Naive thymus-derived CD8-positive, alpha-beta T cell (primary cell): ENCODE data around the gene LDLRAD1. TPM values are rescaled to one million over a fixed set of nuclear protein-coding genes. Genes with fewer than 3 reads are reported as not detected.
A peak's percentile ranks its signal among the peaks of the same experiment; 100 is the strongest.

ENCODE experiments used
- microRNA-seq: library from miRNA; unstranded; fragments of <30 nt; microRNA quantifications from one replicate; pipeline ENCODE4 v1.2.0, GENCODE V29; 2022; ENCODE audit warnings: borderline microRNAs expressed
- polyA plus RNA-seq, 3 donors: library from polyadenylated mRNA; unstranded; fragments of 300-500 nt; fragmentation: Illumina TruSeq; gene quantifications; one replicate each; pipeline ENCODE4 v1.2.3, GENCODE V29; 2021
- total RNA-seq, 8 experiments: library from RNA in 2 of 8; stranded (reverse) in 2 of 8; gene quantifications; one replicate each; pipeline ENCODE4 v1.2.3 and lab custom pipeline; 2021 to 2026

The LDLRAD1 gene
- total and polyA plus RNA-seq, 5 experiments from 2014 or later, result not detected

Small RNA genes lying within 50 kb of the gene (microRNA-seq; reads per million reads assigned to microRNA genes)
- gene MIR4781, result 7.2 reads per million, percentile 21 among the genes with 10 or more reads in this experiment

Other genes with a start within 250 kb of the LDLRAD1 start
- 10 to 100 TPM; 14.7 to 15.0 TPM for gene NDC1, start 179.9 kb downstream of the LDLRAD1 start, total RNA-seq
- gene NDC1, start 179.9 kb downstream of the LDLRAD1 start, polyA plus RNA-seq, result 1 to 10 TPM; 5.8 to 6.4 (median 6.3) TPM
- gene YIPF1, start 128.4 kb downstream of the LDLRAD1 start, total RNA-seq, result 10 to 100 TPM; 13.6 to 16.2 TPM
- 10 to 100 TPM; 22.3 to 25.6 (median 24.2) TPM for gene YIPF1, start 128.4 kb downstream of the LDLRAD1 start, polyA plus RNA-seq
- gene DIO1, start 124.0 kb downstream of the LDLRAD1 start, total RNA-seq, result not detected
- not detected for gene DIO1, start 124.0 kb downstream of the LDLRAD1 start, polyA plus RNA-seq
- gene IFT25, start 72.5 kb downstream of the LDLRAD1 start, total RNA-seq, result 10 to 100 TPM; 43.2 to 47.5 TPM
- gene IFT25, start 72.5 kb downstream of the LDLRAD1 start, polyA plus RNA-seq, result 10 to 100 TPM; 34.9 to 53.7 (median 46.8) TPM
- 1 to 10 TPM; 7.8 to 9.8 TPM for gene LRRC42, start 71.8 kb downstream of the LDLRAD1 start, total RNA-seq
- 10 to 100 TPM in 1 of 3 donors, 1 to 10 TPM in 2; 9.1 to 10.5 (median 9.1) TPM for gene LRRC42, start 71.8 kb downstream of the LDLRAD1 start, polyA plus RNA-seq
- gene TMEM59, start 35.0 kb upstream of the LDLRAD1 start, total RNA-seq, result 100 to 1,000 TPM; 198 to 201 TPM
- 100 to 1,000 TPM; 410 to 670 (median 489) TPM for gene TMEM59, start 35.0 kb upstream of the LDLRAD1 start, polyA plus RNA-seq
- 10 to 100 TPM; 13.2 to 13.6 TPM for gene TCEANC2, start 35.4 kb upstream of the LDLRAD1 start, total RNA-seq
- 1 to 10 TPM; 5.5 to 7.2 (median 6.6) TPM for gene TCEANC2, start 35.4 kb upstream of the LDLRAD1 start, polyA plus RNA-seq
- under 1 TPM in 1 of 2 experiments, not detected in 1; 0.16 TPM for gene CDCP2, start 134.8 kb upstream of the LDLRAD1 start, total RNA-seq
- not detected for gene CDCP2, start 134.8 kb upstream of the LDLRAD1 start, polyA plus RNA-seq
- 10 to 100 TPM in 1 of 2 experiments, 1 to 10 TPM in 1; 8.3 to 10.5 TPM for gene CYB5RL, start 181.8 kb upstream of the LDLRAD1 start, total RNA-seq
- gene CYB5RL, start 181.8 kb upstream of the LDLRAD1 start, polyA plus RNA-seq, result 1 to 10 TPM; 2.4 to 4.0 (median 2.5) TPM
- gene MRPL37, start 182.0 kb upstream of the LDLRAD1 start, total RNA-seq, result 10 to 100 TPM; 34.1 to 34.8 TPM
- gene MRPL37, start 182.0 kb upstream of the LDLRAD1 start, polyA plus RNA-seq, result 10 to 100 TPM; 51.9 to 57.5 (median 53.9) TPM